Measurements from ENCODE around the gene ERBB4.

Gene ERBB4

DNA sequence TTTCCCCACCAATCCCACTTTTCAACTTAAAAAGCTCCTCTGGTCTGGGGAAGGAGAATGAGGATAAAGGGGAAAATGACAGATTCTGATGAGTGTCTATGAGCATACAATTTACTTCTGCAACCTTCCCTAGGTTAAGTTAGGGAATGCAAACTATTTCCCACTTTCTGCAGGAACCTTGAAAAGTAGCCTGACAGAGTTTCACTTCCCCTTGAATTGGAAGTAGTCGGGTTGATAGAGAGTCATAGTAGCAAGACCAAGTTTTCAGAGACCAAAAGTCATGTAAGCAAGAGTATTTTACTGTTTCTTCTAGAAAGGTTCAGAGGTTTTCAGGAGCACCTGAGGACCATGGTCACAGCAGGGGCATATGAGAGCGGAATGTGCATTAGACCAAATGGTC is 1167.1 kb downstream of the ERBB4 start:
- Histone ChIP-seq H3K36me3 (ENCODE audit: control insufficient read depth, insufficient read depth, low read length) (no peaks in the 10 kb centered on the region), H3K9ac (ENCODE audit: low read depth, low read length) (no peak overlapping the region), H3K27ac (ENCODE audit: low read depth, low read length) (no peak overlapping the region), H3K27me3 (ENCODE audit: control insufficient read depth, insufficient read depth, low read length) (no peaks in the 10 kb centered on the region), H3K9me3 (ENCODE audit: control insufficient read depth, insufficient read depth, low read length) (no peaks in the 10 kb centered on the region), H3K4me1 (ENCODE audit: control insufficient read depth, insufficient read depth, low read length) (peaks cover 9% of the 10 kb centered on the region; the same call in 1 of the 2 replicates), H3K4me3 (ENCODE audit: low read depth, low read length) (no peak overlapping the region)

DNA sequence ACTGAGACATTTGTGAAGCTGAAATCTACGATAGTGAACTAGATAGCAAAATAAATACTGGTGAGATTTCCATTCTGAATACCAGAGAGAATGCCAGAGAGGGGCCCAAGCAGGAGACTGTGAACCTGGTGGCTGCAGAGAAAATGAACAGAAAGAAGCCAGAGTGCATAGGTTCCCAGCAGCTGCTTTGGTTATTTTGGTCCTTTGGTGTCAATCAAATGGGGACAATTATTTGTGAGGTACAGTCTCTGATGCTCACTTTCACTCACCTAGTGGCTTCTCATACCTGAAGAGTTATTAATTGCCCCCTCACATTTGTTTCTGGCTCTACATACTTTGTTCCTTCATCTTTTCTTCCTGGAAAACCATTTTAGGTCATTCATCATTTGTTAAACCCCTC is 1170.1 kb downstream of the ERBB4 start:
- no peaks in the 10 kb centered on the region for H3K27me3 ChIP-seq (ENCODE audit: control insufficient read depth, insufficient read depth, low read length)
- no peaks in the 10 kb centered on the region for H3K36me3 ChIP-seq (ENCODE audit: control insufficient read depth, insufficient read depth, low read length)
- H3K4me3 ChIP-seq (ENCODE audit: low read depth, low read length) = no peak overlapping the region
- H3K27ac ChIP-seq (ENCODE audit: low read depth, low read length) = no peak overlapping the region
- no peaks in the 10 kb centered on the region for H3K9me3 ChIP-seq (ENCODE audit: control insufficient read depth, insufficient read depth, low read length)
- no peak overlapping the region for H3K9ac ChIP-seq (ENCODE audit: low read depth, low read length)
- peaks cover 29% of the 10 kb centered on the region for H3K4me1 ChIP-seq (ENCODE audit: control insufficient read depth, insufficient read depth, low read length)

DNA sequence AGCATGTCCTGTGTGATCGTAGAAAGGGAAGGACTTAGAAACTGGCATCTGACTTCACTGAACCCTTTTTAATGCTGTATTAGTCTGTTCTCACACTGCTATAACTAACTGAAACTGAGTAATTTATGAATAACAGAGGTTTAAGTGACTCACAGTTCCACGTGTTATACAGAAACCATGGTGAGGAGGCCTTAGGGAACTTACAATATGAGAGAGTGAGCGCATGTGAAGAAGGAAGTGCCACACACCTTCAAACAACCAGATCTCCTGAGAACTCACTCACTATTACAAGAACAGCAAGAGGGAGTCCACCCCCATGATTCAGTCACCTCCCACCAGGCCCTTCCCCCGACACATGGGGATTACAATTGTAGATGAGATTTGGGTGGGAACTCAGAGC is 1170.9 kb downstream of the ERBB4 start:
- Histone ChIP-seq H3K4me3 (ENCODE audit: low read depth, low read length) (no peak overlapping the region), H3K4me1 (ENCODE audit: control insufficient read depth, insufficient read depth, low read length) (peaks cover 29% of the 10 kb centered on the region), H3K9me3 (ENCODE audit: control insufficient read depth, insufficient read depth, low read length) (no peaks in the 10 kb centered on the region), H3K36me3 (ENCODE audit: control insufficient read depth, insufficient read depth, low read length) (no peaks in the 10 kb centered on the region), H3K27me3 (ENCODE audit: control insufficient read depth, insufficient read depth, low read length) (no peaks in the 10 kb centered on the region), H3K9ac (ENCODE audit: low read depth, low read length) (no peak overlapping the region), H3K27ac (ENCODE audit: low read depth, low read length) (no peak overlapping the region)

DNA sequence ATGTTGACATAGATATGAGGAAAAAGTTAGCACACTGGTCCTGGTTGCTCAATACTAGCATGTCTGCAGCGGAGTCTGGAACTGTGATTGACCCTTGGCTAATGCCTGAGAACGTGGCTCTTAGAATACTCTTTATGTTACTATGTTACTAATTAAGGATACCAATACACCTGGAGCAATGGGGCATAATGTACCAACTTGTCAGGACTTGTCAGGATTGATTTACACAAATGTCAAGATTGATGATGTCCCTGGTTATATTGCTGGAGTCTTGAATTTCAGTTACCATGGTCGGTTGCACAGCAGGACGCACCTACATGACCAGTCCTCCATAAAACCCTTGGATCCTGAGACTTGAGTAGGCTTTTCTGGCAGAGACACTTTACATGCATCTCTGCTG is 1171.3 kb downstream of the ERBB4 start:
- Histone ChIP-seq H3K9me3 (ENCODE audit: control insufficient read depth, insufficient read depth, low read length) (no peaks in the 10 kb centered on the region), H3K4me1 (ENCODE audit: control insufficient read depth, insufficient read depth, low read length) (peaks cover 30% of the 10 kb centered on the region), H3K27ac (ENCODE audit: low read depth, low read length) (no peak overlapping the region), H3K4me3 (ENCODE audit: low read depth, low read length) (no peak overlapping the region), H3K36me3 (ENCODE audit: control insufficient read depth, insufficient read depth, low read length) (no peaks in the 10 kb centered on the region), H3K27me3 (ENCODE audit: control insufficient read depth, insufficient read depth, low read length) (no peaks in the 10 kb centered on the region), H3K9ac (ENCODE audit: low read depth, low read length) (no peak overlapping the region)

DNA sequence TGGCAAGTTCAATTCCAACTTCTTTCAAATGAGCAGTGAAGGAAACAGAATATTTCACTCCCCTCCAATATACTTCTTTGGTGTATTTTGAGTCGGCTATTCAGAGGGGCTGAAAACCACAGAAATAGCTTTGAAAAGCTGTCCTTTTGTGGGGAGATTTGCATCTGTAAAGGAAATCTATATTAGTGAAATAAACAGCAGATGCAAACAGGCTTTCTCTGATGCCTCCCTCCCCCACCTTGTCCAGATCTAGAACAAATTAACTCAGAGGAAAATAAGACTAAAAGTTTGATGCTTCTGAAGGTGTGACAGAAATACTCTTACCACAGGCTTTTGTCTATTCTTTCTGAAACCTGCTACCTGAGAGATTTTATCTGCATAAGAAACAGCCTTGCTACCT is 1173.7 kb downstream of the ERBB4 start:
- H3K4me1 ChIP-seq (ENCODE audit: control insufficient read depth, insufficient read depth, low read length) = peaks cover 52% of the 10 kb centered on the region
- no peaks in the 10 kb centered on the region for H3K27me3 ChIP-seq (ENCODE audit: control insufficient read depth, insufficient read depth, low read length)
- H3K4me3 ChIP-seq (ENCODE audit: low read depth, low read length) = no peak overlapping the region
- H3K9me3 ChIP-seq (ENCODE audit: control insufficient read depth, insufficient read depth, low read length) = no peaks in the 10 kb centered on the region
- no peak overlapping the region for H3K27ac ChIP-seq (ENCODE audit: low read depth, low read length)
- H3K9ac ChIP-seq (ENCODE audit: low read depth, low read length) = no peak overlapping the region
- no peaks in the 10 kb centered on the region for H3K36me3 ChIP-seq (ENCODE audit: control insufficient read depth, insufficient read depth, low read length)

DNA sequence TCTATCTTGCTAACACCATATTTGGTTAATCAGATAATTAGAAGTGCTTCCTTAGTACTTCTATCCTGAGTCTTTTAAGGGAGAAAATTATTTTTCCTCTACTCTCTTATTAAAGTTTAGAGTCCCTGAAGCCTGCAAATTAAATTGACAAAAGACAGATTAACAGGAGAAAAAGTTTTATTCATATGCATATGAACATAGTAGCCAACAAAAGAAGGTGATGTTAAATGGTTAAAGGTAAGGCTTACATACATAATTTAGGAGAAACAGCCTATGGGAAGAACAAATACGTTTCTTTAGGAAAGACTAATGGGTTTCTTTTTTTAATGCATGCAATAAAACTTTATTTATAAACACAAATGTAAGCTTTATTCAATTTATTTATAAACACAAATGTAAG is 1177.2 kb downstream of the ERBB4 start:
- Histone ChIP-seq H3K36me3 (ENCODE audit: control insufficient read depth, insufficient read depth, low read length) (no peaks in the 10 kb centered on the region), H3K9ac (ENCODE audit: low read depth, low read length) (no peak overlapping the region), H3K27ac (ENCODE audit: low read depth, low read length) (peak overlapping the region; percentile 67)

DNA sequence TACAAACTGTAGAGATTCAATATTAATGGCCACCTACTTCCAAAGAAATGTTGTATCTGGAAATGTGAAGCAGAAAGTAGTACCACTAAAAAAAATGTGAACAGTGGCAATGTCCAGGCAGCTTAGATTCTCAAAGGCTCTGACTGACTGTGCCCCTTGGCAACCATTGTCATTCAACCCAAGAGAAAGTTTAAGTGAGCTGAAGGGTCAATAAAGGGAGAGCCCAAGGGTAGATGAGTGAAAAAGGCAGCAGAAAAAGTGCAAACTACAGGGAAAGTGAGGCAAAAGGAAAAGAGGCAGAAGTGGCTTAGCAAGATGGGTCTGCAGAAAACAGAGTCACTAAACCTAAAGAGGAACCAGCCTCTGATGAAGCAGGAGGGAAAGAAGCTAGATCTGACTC is 1179.3 kb downstream of the ERBB4 start:
- Histone ChIP-seq H3K36me3 (ENCODE audit: control insufficient read depth, insufficient read depth, low read length) (no peaks in the 10 kb centered on the region), H3K4me3 (ENCODE audit: low read depth, low read length) (no peak overlapping the region), H3K27ac (ENCODE audit: low read depth, low read length) (no peak overlapping the region), H3K4me1 (ENCODE audit: control insufficient read depth, insufficient read depth, low read length) (peaks cover 40% of the 10 kb centered on the region), H3K9me3 (ENCODE audit: control insufficient read depth, insufficient read depth, low read length) (no peaks in the 10 kb centered on the region), H3K27me3 (ENCODE audit: control insufficient read depth, insufficient read depth, low read length) (no peaks in the 10 kb centered on the region), H3K9ac (ENCODE audit: low read depth, low read length) (no peak overlapping the region; the same call in 1 of the 2 replicates)

More for the DNA sequence above, 1177.2 kb downstream of the ERBB4 start:
- Histone ChIP-seq H3K4me1 (ENCODE audit: control insufficient read depth, insufficient read depth, low read length) (peaks cover 58% of the 10 kb centered on the region), H3K4me3 (ENCODE audit: low read depth, low read length) (peak overlapping the region; percentile 29; the same call in 1 of the 2 replicates), H3K9me3 (ENCODE audit: control insufficient read depth, insufficient read depth, low read length) (no peaks in the 10 kb centered on the region), H3K27me3 (ENCODE audit: control insufficient read depth, insufficient read depth, low read length) (no peaks in the 10 kb centered on the region)

DNA sequence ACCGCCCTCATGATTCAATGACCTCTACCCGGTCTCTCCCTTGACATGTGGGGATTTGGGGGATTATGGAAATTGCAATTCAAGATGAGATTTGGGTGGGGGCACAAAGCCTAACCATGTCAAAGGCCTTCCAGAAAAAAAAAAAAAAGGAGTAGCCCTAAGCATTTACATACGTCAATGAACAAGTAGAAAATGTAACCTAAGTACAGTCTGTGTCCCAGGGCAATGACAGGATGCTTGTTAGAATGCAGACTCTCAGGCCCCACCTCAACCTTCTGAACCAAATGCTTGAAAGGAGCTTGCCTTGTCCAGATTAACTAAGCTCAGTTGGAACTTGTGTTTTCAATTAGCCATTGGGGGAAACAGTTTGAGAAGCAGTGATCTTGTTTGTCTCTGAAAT is 1180.1 kb downstream of the ERBB4 start:
- H3K9ac ChIP-seq (ENCODE audit: low read depth, low read length) = no peak overlapping the region
- H3K9me3 ChIP-seq (ENCODE audit: control insufficient read depth, insufficient read depth, low read length) = no peaks in the 10 kb centered on the region
- H3K4me1 ChIP-seq (ENCODE audit: control insufficient read depth, insufficient read depth, low read length) = peaks cover 42% of the 10 kb centered on the region
- no peak overlapping the region for H3K27ac ChIP-seq (ENCODE audit: low read depth, low read length)
- no peak overlapping the region for H3K4me3 ChIP-seq (ENCODE audit: low read depth, low read length)
- H3K27me3 ChIP-seq (ENCODE audit: control insufficient read depth, insufficient read depth, low read length) = no peaks in the 10 kb centered on the region
- no peaks in the 10 kb centered on the region for H3K36me3 ChIP-seq (ENCODE audit: control insufficient read depth, insufficient read depth, low read length)

DNA sequence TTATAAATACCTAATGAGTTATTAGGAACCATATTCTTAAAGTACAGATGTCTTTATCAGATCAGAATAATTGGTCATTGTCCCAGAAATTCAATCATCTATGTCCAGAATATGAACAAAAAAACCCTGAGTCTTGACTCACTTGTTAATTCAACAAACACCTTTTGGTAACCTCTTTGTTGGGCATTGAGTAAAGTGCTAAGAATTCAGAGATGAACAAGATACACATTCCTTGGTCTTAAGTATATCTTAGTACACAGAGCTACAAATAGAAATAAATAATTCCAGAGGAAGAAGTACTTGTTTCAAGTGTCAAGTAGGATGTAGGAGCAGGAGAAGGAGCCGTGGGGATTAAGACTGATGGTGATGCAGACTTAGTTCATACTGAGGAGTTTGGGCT is 1184.1 kb downstream of the ERBB4 start:
- H3K4me3 ChIP-seq (ENCODE audit: low read depth, low read length) = no peak overlapping the region
- H3K27ac ChIP-seq (ENCODE audit: low read depth, low read length) = no peak overlapping the region
- peaks cover 18% of the 10 kb centered on the region for H3K4me1 ChIP-seq (ENCODE audit: control insufficient read depth, insufficient read depth, low read length)
- H3K27me3 ChIP-seq (ENCODE audit: control insufficient read depth, insufficient read depth, low read length) = no peaks in the 10 kb centered on the region
- H3K9ac ChIP-seq (ENCODE audit: low read depth, low read length) = no peak overlapping the region
- no peaks in the 10 kb centered on the region for H3K9me3 ChIP-seq (ENCODE audit: control insufficient read depth, insufficient read depth, low read length)
- no peaks in the 10 kb centered on the region for H3K36me3 ChIP-seq (ENCODE audit: control insufficient read depth, insufficient read depth, low read length)

DNA sequence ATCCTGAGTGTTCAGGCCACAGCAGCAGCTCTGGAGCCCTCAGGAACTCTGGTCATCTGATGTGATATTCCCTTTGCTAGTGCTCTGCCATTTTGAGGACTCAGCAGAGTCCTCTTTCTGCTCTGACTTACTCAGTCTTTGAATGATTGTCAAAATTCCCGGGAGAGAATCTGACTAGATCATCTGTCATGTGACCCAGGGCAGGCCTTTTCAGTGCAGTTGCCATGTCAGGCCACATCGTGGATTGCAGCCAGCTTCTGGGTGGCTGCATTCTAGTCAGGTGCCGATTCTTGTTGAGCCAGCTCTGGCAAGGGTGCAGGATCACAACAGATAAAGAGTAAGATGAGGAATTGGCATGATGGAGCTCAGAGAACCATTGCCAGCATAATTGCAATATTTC is 1186.6 kb downstream of the ERBB4 start:
- Histone ChIP-seq H3K9ac (ENCODE audit: low read depth, low read length) (no peak overlapping the region), H3K4me1 (ENCODE audit: control insufficient read depth, insufficient read depth, low read length) (peaks cover 7% of the 10 kb centered on the region), H3K36me3 (ENCODE audit: control insufficient read depth, insufficient read depth, low read length) (no peaks in the 10 kb centered on the region), H3K27ac (ENCODE audit: low read depth, low read length) (no peak overlapping the region), H3K4me3 (ENCODE audit: low read depth, low read length) (no peak overlapping the region), H3K27me3 (ENCODE audit: control insufficient read depth, insufficient read depth, low read length) (no peaks in the 10 kb centered on the region), H3K9me3 (ENCODE audit: control insufficient read depth, insufficient read depth, low read length) (peaks cover 8% of the 10 kb centered on the region)

DNA sequence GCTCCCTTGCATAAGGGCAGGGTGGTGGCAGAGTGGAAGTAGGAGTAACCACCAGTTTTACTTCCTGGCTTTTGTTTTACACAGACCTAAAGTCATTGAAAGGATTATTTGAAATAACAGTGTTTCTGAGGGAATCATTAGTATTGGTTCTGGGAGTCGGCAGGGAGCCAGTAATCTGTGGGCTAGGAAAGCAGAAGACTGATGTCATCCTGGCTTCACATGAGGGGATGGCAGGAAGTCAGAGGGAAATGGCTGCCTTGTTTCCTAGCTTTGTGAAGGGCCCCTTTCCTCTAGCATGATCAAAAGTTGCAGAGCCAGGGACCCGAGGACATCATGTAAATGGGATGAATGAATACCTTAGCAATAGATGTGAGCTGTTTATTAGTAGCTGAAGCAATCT is 1189.6 kb downstream of the ERBB4 start:
- Histone ChIP-seq H3K36me3 (ENCODE audit: control insufficient read depth, insufficient read depth, low read length) (no peaks in the 10 kb centered on the region), H3K27ac (ENCODE audit: low read depth, low read length) (no peak overlapping the region), H3K9me3 (ENCODE audit: control insufficient read depth, insufficient read depth, low read length) (peaks cover 8% of the 10 kb centered on the region), H3K4me1 (ENCODE audit: control insufficient read depth, insufficient read depth, low read length) (peaks cover 12% of the 10 kb centered on the region), H3K27me3 (ENCODE audit: control insufficient read depth, insufficient read depth, low read length) (no peaks in the 10 kb centered on the region), H3K9ac (ENCODE audit: low read depth, low read length) (no peak overlapping the region), H3K4me3 (ENCODE audit: low read depth, low read length) (no peak overlapping the region)

DNA sequence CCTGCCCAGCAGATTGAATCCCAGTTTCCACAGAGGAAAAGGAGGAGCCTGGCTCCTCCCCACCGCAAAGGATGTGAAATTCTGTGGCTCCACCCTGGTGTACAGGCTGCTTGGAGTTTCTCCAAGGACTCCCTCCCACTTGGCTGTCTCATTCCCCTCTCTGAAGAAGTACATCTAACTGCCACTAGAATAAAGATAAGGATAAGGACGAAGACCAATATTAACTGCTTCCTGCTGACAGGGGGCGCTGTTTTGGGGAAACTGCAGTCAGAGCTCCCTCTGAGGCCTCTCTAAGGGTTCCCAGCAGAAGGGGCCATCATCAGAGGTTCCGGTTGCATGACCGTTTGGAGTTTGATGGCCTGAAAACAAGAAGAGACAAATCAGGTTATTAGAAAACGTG is 1191.3 kb downstream of the ERBB4 start:
- peaks cover 4% of the 10 kb centered on the region; the same call in 1 of the 2 replicates for H3K4me1 ChIP-seq (ENCODE audit: control insufficient read depth, insufficient read depth, low read length)
- H3K9ac ChIP-seq (ENCODE audit: low read depth, low read length) = no peak overlapping the region
- no peaks in the 10 kb centered on the region for H3K36me3 ChIP-seq (ENCODE audit: control insufficient read depth, insufficient read depth, low read length)
- no peak overlapping the region for H3K27ac ChIP-seq (ENCODE audit: low read depth, low read length)
- no peaks in the 10 kb centered on the region for H3K27me3 ChIP-seq (ENCODE audit: control insufficient read depth, insufficient read depth, low read length)
- H3K9me3 ChIP-seq (ENCODE audit: control insufficient read depth, insufficient read depth, low read length) = peaks cover 8% of the 10 kb centered on the region
- H3K4me3 ChIP-seq (ENCODE audit: low read depth, low read length) = no peak overlapping the region

Data from HUES48 (cell line).